Fibroblast of pulmonary artery (primary cell): Measurements from ENCODE around the gene QDPR.

Experiments
- DNase-seq: peaks from one replicate; pipeline ENCODE4 v3.0.0-alpha.2; 2010; ENCODE audit warnings: low read depth
- H3K4me3 ChIP-seq: replicated peaks from 2 replicates; pipeline ENCODE4 v1.5.1; 2011; ENCODE audit warnings: low read depth, mild to moderate bottlenecking, control low read depth, low read length, moderate library complexity
- CTCF ChIP-seq: IDR thresholded peaks from 2 replicates; pipeline ENCODE4 v1.5.1; 2011; ENCODE audit warnings: mild to moderate bottlenecking, control low read depth, low read length, inconsistent platforms; ENCODE audit errors: missing control alignments

QDPR gene

GRCh38 chr4:17492058-17492741 lies 19.7 kb downstream of the QDPR start:
- TF ChIP-seq CTCF: no peak
- no peak for DNase-seq
- no peak overlapping the region for H3K4me3 ChIP-seq

GRCh38 chr4:17491196-17491595 lies 20.7 kb downstream of the QDPR start:
- DNase-seq: no peak
- no peak for TF ChIP-seq CTCF
- H3K4me3 ChIP-seq: no peak overlapping the region

- no peak for DNase-seq
- no peak overlapping the region for H3K4me3 ChIP-seq
- TF ChIP-seq CTCF: no peak
These were observed 21.3 kb downstream of the QDPR start for GRCh38 chr4:17490575-17491059.

GRCh38 chr4:17489721-17490120 lies 22.2 kb downstream of the QDPR start:
- TF ChIP-seq CTCF: no peak
- no peak for DNase-seq

GRCh38 chr4:17489123-17489522 lies 22.8 kb downstream of the QDPR start:
- no peak overlapping the region for H3K4me3 ChIP-seq
- DNase-seq: no peak
- TF ChIP-seq CTCF: no peak

More at GRCh38 chr4:17489721-17490120, 22.2 kb downstream of the QDPR start:
- no peak overlapping the region for H3K4me3 ChIP-seq

GRCh38 chr4:17482716-17483115 lies 29.2 kb downstream of the QDPR start:
- TF ChIP-seq CTCF: no peak
- H3K4me3 ChIP-seq: no peak overlapping the region
- DNase-seq: no peak

GRCh38 chr4:17480955-17481354 lies 30.9 kb downstream of the QDPR start:
- no peak for DNase-seq
- no peak for TF ChIP-seq CTCF
- H3K4me3 ChIP-seq: no peak overlapping the region
